PC-3 (cell line): ENCODE data around the gene ARHGAP6. TPM values are rescaled to one million over a fixed set of nuclear protein-coding genes. Genes with fewer than 3 reads are reported as not detected.
"Not testable (repeated sequence)": the region's sequence is repeated elsewhere in the genome, so short reads cannot be mapped to it uniquely, and the experiment has no call there.

ENCODE experiments used
- ATAC-seq: fragments of 200-7000 bp; cut with Tn5 transposase; 2 replicates; pipeline ENCODE4 v1.9.1; 2020; ENCODE audit warnings: mild to moderate bottlenecking, moderate library complexity
- BruUV-seq: library from RNA; stranded (reverse); fragments of 400-500 nt; replicated peaks from 2 replicates; lab custom pipeline; 2021; lab: Mats Ljungman, UMichigan
- CTCF ChIA-PET: fragments of 300-600 bp; sonication (Branson Sonifier 250); formaldehyde crosslinking; loops from one replicate; lab custom pipeline; 2022; ENCODE audit warnings: antibody characterized with exemption; lab: Charles Lee
- POLR2A ChIA-PET: fragments of 300-600 bp; sonication (Branson Sonifier 250); formaldehyde crosslinking; loops from one replicate; lab custom pipeline; 2022; ENCODE audit warnings: antibody characterized with exemption; ENCODE audit not compliant: unreplicated experiment; lab: Charles Lee
- DNase-seq: peaks from one replicate; pipeline ENCODE4 v3.0.0-alpha.2; 2015
- H2AFZ ChIP-seq: fragments of 300-600 bp; sonication (generic); 2 replicates; pipeline ENCODE4 v1.6.0; 2016; ENCODE audit warnings: antibody characterized with exemption, low read length
- H3F3A ChIP-seq: fragments of 300-600 bp; sonication (generic); one replicate; pipeline ENCODE4 v1.6.0; 2017; ENCODE audit warnings: antibody characterized with exemption, low read length, control low read depth, mild to moderate bottlenecking; ENCODE audit not compliant: unreplicated experiment
- H3K27ac ChIP-seq: fragments of 300-600 bp; sonication (generic); 2 replicates; pipeline ENCODE4 v1.5.1; 2016; ENCODE audit warnings: mild to moderate bottlenecking, low read length
- H3K27me3 ChIP-seq: fragments of 300-600 bp; sonication (generic); 2 replicates; pipeline ENCODE4 v1.6.1; 2016; ENCODE audit warnings: low read length, mixed read lengths
- H3K36me3 ChIP-seq: fragments of 300-600 bp; sonication (generic); 2 replicates; pipeline ENCODE4 v1.6.1; 2016; ENCODE audit warnings: low read depth, mixed run types, low read length, mixed read lengths
- H3K4me1 ChIP-seq: fragments of 300-600 bp; sonication (generic); 2 replicates; pipeline ENCODE4 v1.5.1; 2016; ENCODE audit warnings: low read length; ENCODE audit not compliant: insufficient read depth
- H3K4me2 ChIP-seq: fragments of 300-600 bp; sonication (generic); 2 replicates; pipeline ENCODE4 v1.6.0; 2016; ENCODE audit warnings: low read length
- H3K4me3 ChIP-seq: fragments of 300-600 bp; sonication (generic); 2 replicates; pipeline ENCODE4 v1.5.1; 2016; ENCODE audit warnings: mild to moderate bottlenecking, low read length, mixed read lengths
- H3K79me2 ChIP-seq: fragments of 300-600 bp; sonication (generic); 2 replicates; pipeline ENCODE4 v1.6.1; 2017; ENCODE audit warnings: low read length, mixed read lengths
- H3K9ac ChIP-seq: fragments of 300-600 bp; sonication (generic); 2 replicates; pipeline ENCODE4 v1.6.0; 2016; ENCODE audit warnings: mild to moderate bottlenecking, low read length
- H3K9me2 ChIP-seq: fragments of 300-600 bp; sonication (generic); replicated peaks from 2 replicates; pipeline ENCODE4 v1.6.1; 2016; ENCODE audit warnings: mixed run types, low read length, mixed read lengths
- H3K9me3 ChIP-seq: fragments of 300-600 bp; sonication (generic); 2 replicates; pipeline ENCODE4 v1.6.1; 2016; ENCODE audit warnings: low read length, mixed read lengths
- H4K20me1 ChIP-seq: fragments of 300-600 bp; sonication (generic); 2 replicates; pipeline ENCODE4 v1.6.1; 2016; ENCODE audit warnings: low read length, mixed read lengths
- EZH2 ChIP-seq: fragments of 300-600 bp; sonication (generic); IDR thresholded peaks from one replicate; pipeline ENCODE4 v1.6.1; 2017; ENCODE audit warnings: antibody characterized with exemption, mild to moderate bottlenecking, low read length; ENCODE audit not compliant: unreplicated experiment
- EZH2phosphoT487 ChIP-seq: fragments of 300-600 bp; sonication (generic); IDR thresholded peaks from 2 replicates; pipeline ENCODE4 v1.6.1; 2018; ENCODE audit warnings: mild to moderate bottlenecking, antibody characterized with exemption, low read length, borderline replicate concordance
- intact Hi-C: fragments of 100-400 bp; cut with micrococcal nuclease; formaldehyde crosslinking; loops from 2 replicates; pipeline ENCODE4 v1.9.0; 2023
- total RNA-seq: library from RNA; depleted of rRNA; stranded (reverse); fragments of >200 nt; gene quantifications from 2 replicates; pipeline ENCODE4 v1.2.3, GENCODE V29; 2014
- TF ChIP-seq, protein P1 (sequence below): fragments of 300-600 bp; sonication (generic); conservative IDR thresholded peaks from 2 replicates; pipeline ENCODE4 v1.5.1; 2017; ENCODE audit warnings: antibody characterized with exemption, low read depth, mild to moderate bottlenecking, low read length

The ARHGAP6 gene
- total RNA-seq, 1 experiment from 2014 or later, result 2.8 TPM

DNA sequence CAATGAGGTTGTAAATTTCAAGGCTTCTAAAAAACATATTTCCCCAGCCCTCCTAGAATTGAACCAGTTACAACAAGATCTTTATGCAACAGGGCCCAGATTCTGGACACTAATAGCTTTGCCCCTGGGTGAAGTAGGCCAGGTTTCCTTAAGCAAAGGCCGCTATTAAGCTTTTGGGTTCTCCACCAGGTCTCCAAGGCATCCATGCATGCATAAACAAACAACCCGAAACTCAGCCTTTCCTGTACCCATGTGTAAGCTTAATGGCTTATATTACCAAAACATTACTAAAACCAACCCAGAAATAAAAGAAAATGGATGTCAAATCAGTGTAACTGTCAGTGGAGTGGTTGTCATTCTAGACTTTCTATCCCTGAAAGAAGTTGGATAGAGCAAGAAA is 137.1 kb downstream of the ARHGAP6 start:
- no peak for TF ChIP-seq EZH2phosphoT487
- TF ChIP-seq, protein P1, sequence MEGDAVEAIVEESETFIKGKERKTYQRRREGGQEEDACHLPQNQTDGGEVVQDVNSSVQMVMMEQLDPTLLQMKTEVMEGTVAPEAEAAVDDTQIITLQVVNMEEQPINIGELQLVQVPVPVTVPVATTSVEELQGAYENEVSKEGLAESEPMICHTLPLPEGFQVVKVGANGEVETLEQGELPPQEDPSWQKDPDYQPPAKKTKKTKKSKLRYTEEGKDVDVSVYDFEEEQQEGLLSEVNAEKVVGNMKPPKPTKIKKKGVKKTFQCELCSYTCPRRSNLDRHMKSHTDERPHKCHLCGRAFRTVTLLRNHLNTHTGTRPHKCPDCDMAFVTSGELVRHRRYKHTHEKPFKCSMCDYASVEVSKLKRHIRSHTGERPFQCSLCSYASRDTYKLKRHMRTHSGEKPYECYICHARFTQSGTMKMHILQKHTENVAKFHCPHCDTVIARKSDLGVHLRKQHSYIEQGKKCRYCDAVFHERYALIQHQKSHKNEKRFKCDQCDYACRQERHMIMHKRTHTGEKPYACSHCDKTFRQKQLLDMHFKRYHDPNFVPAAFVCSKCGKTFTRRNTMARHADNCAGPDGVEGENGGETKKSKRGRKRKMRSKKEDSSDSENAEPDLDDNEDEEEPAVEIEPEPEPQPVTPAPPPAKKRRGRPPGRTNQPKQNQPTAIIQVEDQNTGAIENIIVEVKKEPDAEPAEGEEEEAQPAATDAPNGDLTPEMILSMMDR, result no peak
- no peak for TF ChIP-seq EZH2
- no TSS peak for BruUV-seq
- H3K9me3 ChIP-seq, result no peaks in the 10 kb centered on the region
- H3K9ac ChIP-seq, result no peak overlapping the region
- H3K9me2 ChIP-seq, result no peaks in the 10 kb centered on the region
- no peak overlapping the region for H2AFZ ChIP-seq
- H3K36me3 ChIP-seq, result no peaks in the 10 kb centered on the region; the same call in 1 of the 2 replicates
- H3K27ac ChIP-seq, result no peak overlapping the region
- DNase-seq (no peak), ATAC-seq (no peak)
- H3K27me3 ChIP-seq, result no peaks in the 10 kb centered on the region
- H3F3A ChIP-seq, result no peaks in the 10 kb centered on the region
- no peak overlapping the region for H3K4me2 ChIP-seq
- intact Hi-C loops, result no loop called here
- no peaks in the 10 kb centered on the region for H4K20me1 ChIP-seq
- no peak overlapping the region for H3K4me3 ChIP-seq
- ChIA-PET POLR2A (no interaction called here), CTCF (no interaction called here)
- H3K4me1 ChIP-seq, result peaks cover 7% of the 10 kb centered on the region
- H3K79me2 ChIP-seq, result no peaks in the 10 kb centered on the region

DNA sequence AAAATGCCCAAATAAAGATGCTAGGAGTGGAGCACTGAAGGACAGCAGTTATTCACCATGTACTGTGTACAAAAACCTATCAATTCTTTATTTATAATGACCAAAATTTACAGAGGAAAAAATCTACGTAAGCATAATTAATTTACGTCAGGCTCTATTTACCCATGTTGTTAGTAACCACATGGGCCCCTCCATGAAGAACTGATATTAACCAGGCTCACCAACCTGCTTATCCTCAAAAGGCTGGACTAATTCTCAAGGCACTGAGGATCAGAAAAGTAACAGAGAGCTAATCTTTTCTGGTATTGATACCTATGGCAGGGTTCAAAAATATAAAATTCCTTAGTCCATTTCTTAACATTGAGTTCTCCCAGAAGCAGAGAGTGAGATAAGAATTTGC is 140.0 kb downstream of the ARHGAP6 start:
- TF ChIP-seq EZH2phosphoT487 (no peak), EZH2 (no peak)
- TF ChIP-seq, protein P1, result no peak
- no peak overlapping the region for H2AFZ ChIP-seq
- H3K27ac ChIP-seq, result no peak overlapping the region
- no peak overlapping the region for H3K4me3 ChIP-seq
- H3K9me2 ChIP-seq, result no peaks in the 10 kb centered on the region
- ATAC-seq (no peak), DNase-seq (no peak)
- H3K36me3 ChIP-seq, result no peaks in the 10 kb centered on the region
- CTCF ChIA-PET, result no interaction called here
- POLR2A ChIA-PET, result no interaction called here
- H3K4me2 ChIP-seq, result no peak overlapping the region
- H3K9ac ChIP-seq, result no peak overlapping the region
- H3K27me3 ChIP-seq, result no peaks in the 10 kb centered on the region
- H3F3A ChIP-seq, result no peaks in the 10 kb centered on the region
- H3K4me1 ChIP-seq, result no peaks in the 10 kb centered on the region
- intact Hi-C loops, result no loop called here
- H3K79me2 ChIP-seq, result no peaks in the 10 kb centered on the region
- BruUV-seq, result no TSS peak
- no peaks in the 10 kb centered on the region for H4K20me1 ChIP-seq
- no peaks in the 10 kb centered on the region for H3K9me3 ChIP-seq

DNA sequence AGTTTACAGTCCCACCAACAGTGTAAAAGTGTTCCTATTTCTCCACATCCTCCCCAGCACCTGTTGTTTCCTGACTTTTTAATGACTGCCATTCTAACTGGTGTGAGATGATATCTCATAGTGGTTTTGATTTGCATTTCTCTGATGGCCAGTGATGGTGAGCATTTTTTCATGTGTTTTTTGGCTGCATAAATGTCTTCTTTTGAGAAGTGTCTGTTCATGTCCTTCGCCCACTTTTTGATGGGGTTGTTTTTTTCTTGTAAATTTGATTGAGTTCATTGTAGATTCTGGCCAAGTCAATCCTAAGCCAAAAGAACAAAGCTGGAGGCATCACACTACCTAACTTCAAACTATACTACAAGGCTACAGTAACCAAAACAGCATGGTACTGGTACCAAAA is 146.5 kb downstream of the ARHGAP6 start:
- DNase-seq, H2AFZ ChIP-seq, POLR2A ChIA-PET, H3K4me1 ChIP-seq, H3K27ac ChIP-seq, H3K9me3 ChIP-seq, H3K4me3 ChIP-seq, ATAC-seq, CTCF ChIA-PET, H3K27me3 ChIP-seq, intact Hi-C loops, H3F3A ChIP-seq, H3K36me3 ChIP-seq, BruUV-seq, H3K9me2 ChIP-seq, H3K79me2 ChIP-seq, H3K9ac ChIP-seq, H3K4me2 ChIP-seq, H4K20me1 ChIP-seq: not testable (repeated sequence)
